Sigmoid colon (tissue), 7 donors: Measurements from ENCODE around the gene EVL. TPM values are rescaled to one million over a fixed set of nuclear protein-coding genes. Genes with fewer than 3 reads are reported as not detected.

Experiments
- DNase-seq: peaks from one replicate; pipeline ENCODE4 v3.0.0-alpha.2; 2019
- H3K27ac ChIP-seq, 4 donors: fragments of 200-600 bp; sonication (generic); one replicate each; pipeline ENCODE4 v1.5.1; 2016 to 2019; ENCODE audit warnings: mild to moderate bottlenecking in 1 of 4
- H3K27me3 ChIP-seq, 3 donors: fragments of 200-600 bp; sonication (generic); one replicate each; pipeline ENCODE4 v1.5.1; 2019; ENCODE audit warnings: mild to moderate bottlenecking in 1 of 3
- H3K36me3 ChIP-seq, 4 donors: fragments of 200-600 bp; sonication (generic); one replicate each; pipeline ENCODE4 v1.5.1; 2016 to 2019
- H3K4me1 ChIP-seq, 4 donors: fragments of 200-600 bp; sonication (generic); one replicate each; pipeline ENCODE4 v1.5.1; 2017 to 2019
- H3K4me3 ChIP-seq, 4 donors: fragments of 200-600 bp; sonication (generic); one replicate each; pipeline ENCODE4 v1.5.1; 2017 to 2019; ENCODE audit warnings: mild to moderate bottlenecking in 2 of 4, moderate library complexity in 1 of 4
- H3K9me3 ChIP-seq, 4 donors: fragments of 200-600 bp in 3 of 4; sonication (generic) in 3 of 4; one replicate each; pipeline versions ENCODE4 v1.5.1 to v1.6.1; 2013 to 2019
- EP300 ChIP-seq, 4 donors: sonication (generic); formaldehyde crosslinking; IDR thresholded peaks; one replicate each; pipeline ENCODE4 v1.6.1; 2017; ENCODE audit warnings: antibody characterized with exemption in 4 of 4
- POLR2A ChIP-seq, 2 donors: fragments of 450-650 bp; IDR thresholded peaks; one replicate each; pipeline ENCODE4 v1.6.1; 2016; ENCODE audit warnings: antibody characterized with exemption in 2 of 2, mild to moderate bottlenecking in 2 of 2, moderate library complexity in 2 of 2
- POLR2AphosphoS5 ChIP-seq, 4 donors: sonication (generic); formaldehyde crosslinking; IDR thresholded peaks; one replicate each; pipeline ENCODE4 v1.6.1; 2017; ENCODE audit warnings: antibody characterized with exemption in 4 of 4
- WGBS, 2 donors: extraction: QIAGEN DNeasy Blood & Tissue Kit; methylation state at CpG; one replicate each; pipeline ENCODE4 v1.1.7; 2013; 5-methylcytosine and 5-hydroxymethylcytosine counted together
- intact Hi-C: fragments of 100-400 bp; cut with DNase I; formaldehyde crosslinking; loops from one replicate; pipeline ENCODE4 v1.15.1; 2023
- polyA plus RNA-seq, 3 donors: library from polyadenylated mRNA; stranded (reverse); fragments of 200-250 nt; gene quantifications; one replicate each; pipeline ENCODE4 v1.2.3, GENCODE V29; 2013
- total RNA-seq, 4 donors: library from RNA; depleted of rRNA; stranded (reverse); fragments of >200 nt; gene quantifications; one replicate each; pipeline ENCODE4 v1.1.0, GENCODE V29; 2016
- TF ChIP-seq, protein P1 (sequence below), 4 experiments: fragments of 450-650 bp in 3 of 4; fragments of 200-600 bp in 1 of 4; IDR thresholded peaks; one replicate each; pipeline ENCODE4 v1.5.1; 2016 to 2019; ENCODE audit warnings: antibody characterized with exemption in 4 of 4, mild to moderate bottlenecking in 3 of 4, moderate library complexity in 2 of 4
- donor health status: healthy with polysubstance abuse.
- donor health status: Bipolar disorder and iron deficiency.
- donor health status: healthy.

The EVL gene
- total and polyA plus RNA-seq, 7 donors, result 6.5 to 100 (median 27.5) TPM

DNA sequence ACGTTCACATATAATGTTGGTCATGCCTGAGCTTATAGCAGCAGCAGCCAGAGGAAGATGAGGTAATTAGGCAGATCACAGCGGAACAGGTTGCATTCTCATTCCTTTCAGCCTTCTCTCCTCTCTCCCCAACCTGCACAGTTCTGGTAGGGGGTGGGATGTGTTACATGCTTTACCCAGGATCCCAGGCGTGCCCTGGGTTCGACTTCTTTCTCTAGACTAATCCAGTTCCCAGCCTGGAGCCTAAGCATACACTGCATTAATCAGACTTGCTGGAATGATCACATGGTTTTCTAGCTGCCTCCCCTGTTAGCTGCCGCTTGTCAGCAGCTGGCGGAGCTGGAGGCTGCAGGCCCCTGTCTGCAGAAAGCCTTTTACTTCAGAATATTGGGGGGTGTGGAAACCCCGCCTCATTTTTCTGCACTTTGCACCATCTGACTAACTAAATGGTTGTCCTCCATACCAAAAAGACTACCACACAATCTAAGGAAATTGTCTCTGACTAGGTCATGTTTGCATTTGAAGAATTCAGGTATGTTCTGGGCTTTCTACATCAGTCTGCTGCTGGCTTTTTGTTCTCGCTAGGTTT, 46.0 kb upstream of the EVL start:
- 76 to 81% methylated on average over 8 of the region's 8 CpGs for WGBS, 2 donors
- no peaks in the 10 kb centered on the region for H3K9me3 ChIP-seq
- intact Hi-C loops, result no loop called here
- H3K27me3 ChIP-seq, result no peaks in the 10 kb centered on the region
- H3K27ac ChIP-seq, result peak overlapping the region; percentile 30 to 74 (median 48)
- TF ChIP-seq POLR2A (IDR thresholded peaks at IDR 0.05) (no peak), POLR2AphosphoS5 (IDR thresholded peaks at IDR 0.05) (no peak), EP300 (IDR thresholded peaks at IDR 0.05) (no peak)
- TF ChIP-seq, protein P1, sequence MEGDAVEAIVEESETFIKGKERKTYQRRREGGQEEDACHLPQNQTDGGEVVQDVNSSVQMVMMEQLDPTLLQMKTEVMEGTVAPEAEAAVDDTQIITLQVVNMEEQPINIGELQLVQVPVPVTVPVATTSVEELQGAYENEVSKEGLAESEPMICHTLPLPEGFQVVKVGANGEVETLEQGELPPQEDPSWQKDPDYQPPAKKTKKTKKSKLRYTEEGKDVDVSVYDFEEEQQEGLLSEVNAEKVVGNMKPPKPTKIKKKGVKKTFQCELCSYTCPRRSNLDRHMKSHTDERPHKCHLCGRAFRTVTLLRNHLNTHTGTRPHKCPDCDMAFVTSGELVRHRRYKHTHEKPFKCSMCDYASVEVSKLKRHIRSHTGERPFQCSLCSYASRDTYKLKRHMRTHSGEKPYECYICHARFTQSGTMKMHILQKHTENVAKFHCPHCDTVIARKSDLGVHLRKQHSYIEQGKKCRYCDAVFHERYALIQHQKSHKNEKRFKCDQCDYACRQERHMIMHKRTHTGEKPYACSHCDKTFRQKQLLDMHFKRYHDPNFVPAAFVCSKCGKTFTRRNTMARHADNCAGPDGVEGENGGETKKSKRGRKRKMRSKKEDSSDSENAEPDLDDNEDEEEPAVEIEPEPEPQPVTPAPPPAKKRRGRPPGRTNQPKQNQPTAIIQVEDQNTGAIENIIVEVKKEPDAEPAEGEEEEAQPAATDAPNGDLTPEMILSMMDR (IDR thresholded peaks at IDR 0.05), result no peak
- H3K4me3 ChIP-seq, result no peak overlapping the region
- no peak for DNase-seq
- H3K4me1 ChIP-seq, result peaks cover 0 to 47% (median 24%) of the 10 kb centered on the region in 4 donors
- H3K36me3 ChIP-seq, result no peaks in the 10 kb centered on the region

DNA sequence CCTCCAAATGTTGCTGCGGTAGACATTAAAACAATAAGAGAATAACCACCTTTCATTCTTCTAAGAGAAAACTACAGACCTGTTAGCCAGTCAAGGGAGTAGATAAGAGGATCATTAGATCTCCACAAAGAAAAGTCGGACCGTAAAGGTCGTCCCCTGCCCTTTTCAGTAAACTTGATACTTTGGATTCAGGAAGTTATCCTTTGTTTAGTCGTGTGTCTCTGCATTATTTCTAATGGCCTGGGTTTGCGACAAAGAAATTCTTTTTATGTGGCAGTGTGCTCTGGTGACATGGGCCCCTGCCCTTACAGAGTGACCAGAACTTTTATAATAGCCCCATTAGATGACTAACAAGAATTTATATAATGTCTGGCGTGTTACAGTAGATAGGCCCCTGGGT, 44.6 kb upstream of the EVL start:
- Histone ChIP-seq H3K4me1 (peaks cover 0 to 50% (median 24%) of the 10 kb centered on the region in 4 donors), H3K36me3 (no peaks in the 10 kb centered on the region), H3K27me3 (no peaks in the 10 kb centered on the region), H3K4me3 (no peak overlapping the region), H3K27ac (peak overlapping the region in 3 of 4 donors; percentile 7 to 74 (median 64)), H3K9me3 (no peaks in the 10 kb centered on the region)
- TF ChIP-seq POLR2A (IDR thresholded peaks at IDR 0.05), result no peak
- TF ChIP-seq, protein P1 (IDR thresholded peaks at IDR 0.05), result no peak
- no peak for TF ChIP-seq EP300 (IDR thresholded peaks at IDR 0.05)
- no peak for TF ChIP-seq POLR2AphosphoS5 (IDR thresholded peaks at IDR 0.05)
- DNase-seq, result no peak
- intact Hi-C loops, result no loop called here
- 47 to 74% methylated on average over 7 of the region's 7 CpGs for WGBS, 2 donors

DNA sequence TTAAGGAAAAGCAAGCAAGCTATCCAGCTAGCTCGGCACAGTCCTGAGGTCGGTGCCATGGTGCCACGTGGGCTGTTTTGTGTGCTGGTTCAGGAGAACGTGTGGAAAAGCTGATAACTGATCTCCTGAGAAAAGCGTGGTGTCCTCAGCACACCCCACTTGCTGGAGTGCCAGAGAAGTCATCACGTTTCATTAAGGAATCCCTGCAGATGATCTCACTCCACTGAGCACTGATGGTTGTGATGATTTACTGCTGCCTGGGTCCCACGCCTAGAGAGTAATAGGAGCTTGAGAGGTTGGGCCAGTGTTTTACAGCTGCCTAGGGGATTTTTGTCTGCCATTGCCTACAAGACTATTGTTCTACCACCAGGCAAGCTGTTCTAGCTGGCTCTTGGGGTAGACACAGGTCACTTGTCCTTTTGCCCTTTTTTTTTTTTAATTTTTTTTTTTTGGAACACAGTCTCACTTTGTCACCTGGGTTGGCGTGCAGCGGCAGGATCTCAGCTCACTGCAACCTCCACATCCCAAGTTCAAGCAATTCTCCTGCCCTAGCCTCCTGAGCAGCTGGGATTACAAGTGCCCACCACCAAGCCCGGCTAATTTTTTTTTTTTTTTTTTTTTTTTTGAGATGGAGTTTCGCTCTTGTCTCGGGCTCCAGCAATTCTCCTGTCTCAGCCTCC, 42.3 kb upstream of the EVL start:
- Histone ChIP-seq H3K4me3 (no peak overlapping the region), H3K27me3 (no peaks in the 10 kb centered on the region), H3K4me1 (peaks cover 0 to 50% (median 23%) of the 10 kb centered on the region in 4 donors), H3K27ac (peak overlapping the region in 1 of 4 donors; percentile 46), H3K9me3 (no peaks in the 10 kb centered on the region), H3K36me3 (no peaks in the 10 kb centered on the region)
- TF ChIP-seq EP300 (IDR thresholded peaks at IDR 0.05) (no peak), POLR2AphosphoS5 (IDR thresholded peaks at IDR 0.05) (peak in 3 of 4 donors; percentile 45 to 51 (median 45)), POLR2A (IDR thresholded peaks at IDR 0.05) (no peak)
- TF ChIP-seq, protein P1 (IDR thresholded peaks at IDR 0.05), result no peak
- 80 to 85% methylated on average over 12 of the region's 12 CpGs for WGBS, 2 donors
- peak; percentile 71 for DNase-seq
- intact Hi-C loops, result no loop called here

DNA sequence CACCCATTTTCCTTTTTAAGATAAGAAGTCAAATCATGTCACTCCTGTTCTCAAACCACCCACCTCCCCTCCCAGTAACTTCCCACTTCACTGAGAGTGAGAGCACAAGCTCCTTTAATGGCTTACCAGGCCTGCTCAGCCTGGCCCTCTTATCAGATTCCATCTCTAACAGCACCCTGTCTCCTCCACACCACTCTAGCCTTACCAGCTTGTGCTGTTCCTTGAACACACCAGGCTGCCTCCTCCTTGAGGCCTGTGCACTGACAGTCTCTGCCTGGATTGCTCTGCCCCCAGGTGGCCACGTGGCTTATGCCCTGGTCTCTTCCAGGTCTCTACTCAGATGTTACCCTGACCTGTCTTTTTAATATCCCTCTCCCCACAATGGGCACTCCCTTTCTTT, 40.1 kb upstream of the EVL start:
- intact Hi-C loops, result no loop called here
- TF ChIP-seq, protein P1 (IDR thresholded peaks at IDR 0.05), result no peak
- TF ChIP-seq EP300 (IDR thresholded peaks at IDR 0.05), result no peak
- TF ChIP-seq POLR2AphosphoS5 (IDR thresholded peaks at IDR 0.05), result no peak
- TF ChIP-seq POLR2A (IDR thresholded peaks at IDR 0.05), result no peak
- no peaks in the 10 kb centered on the region for H3K9me3 ChIP-seq
- WGBS, 2 donors, result 6 to 16% methylated on average over 1 of the region's 1 CpG
- no peak overlapping the region for H3K4me3 ChIP-seq
- no peaks in the 10 kb centered on the region for H3K27me3 ChIP-seq
- H3K36me3 ChIP-seq, result no peaks in the 10 kb centered on the region
- no peak for DNase-seq
- no peak overlapping the region for H3K27ac ChIP-seq
- H3K4me1 ChIP-seq, result peaks cover 0 to 36% (median 13%) of the 10 kb centered on the region in 4 donors
